GM18519 (cell line): ENCODE measurements around the gene CRYBB1.

Source experiments
- ATAC-seq: cut with Tn5 transposase; IDR thresholded peaks from one replicate; pipeline ENCODE4 v1.9.1; 2021; ENCODE audit warnings: mild to moderate bottlenecking, moderate library complexity; ENCODE audit not compliant: unreplicated experiment, low FRiP score

The CRYBB1 gene

GRCh38 chr22:26559961-26560575 lies 57.8 kb downstream of the CRYBB1 start:
- no peak for ATAC-seq

- no peak for ATAC-seq
These were observed 59.5 kb downstream of the CRYBB1 start for GRCh38 chr22:26558248-26558895.

GRCh38 chr22:26556904-26557303 lies 60.9 kb downstream of the CRYBB1 start:
- ATAC-seq, result no peak

GRCh38 chr22:26555478-26555877 lies 62.3 kb downstream of the CRYBB1 start:
- ATAC-seq, result no peak

GRCh38 chr22:26554956-26555355 lies 62.9 kb downstream of the CRYBB1 start:
- ATAC-seq, result no peak

GRCh38 chr22:26553056-26553752 lies 64.6 kb downstream of the CRYBB1 start:
- no peak for ATAC-seq

- no peak for ATAC-seq
These were observed 65.4 kb downstream of the CRYBB1 start for GRCh38 chr22:26552466-26552865.

GRCh38 chr22:26551568-26551967 lies 66.3 kb downstream of the CRYBB1 start:
- no peak for ATAC-seq

- no peak for ATAC-seq
These were observed 67.3 kb downstream of the CRYBB1 start for GRCh38 chr22:26550498-26551033.

GRCh38 chr22:26549902-26550497 lies 67.8 kb downstream of the CRYBB1 start:
- no peak for ATAC-seq
